ENCODE data around the gene HOXD9. TPM values are rescaled to one million over a fixed set of nuclear protein-coding genes. Genes with fewer than 3 reads are reported as not detected.
A peak's percentile ranks its signal among the peaks of the same experiment; 100 is the strongest.

The HOXD9 gene
- total and polyA plus RNA-seq, 2 of the 8 experiments (the other 6 are each of a cell fraction or from before 2014, with no cell fraction given): not detected

GRCh38 chr2:176106581-176107539, 15.7 kb upstream of the HOXD9 start, which contains the start of gene HOXD11 (continued):
- TF ChIP-seq SUZ12 (IDR thresholded peaks at IDR 0.05; ENCODE audit: low read length): peak; percentile 95
- TF ChIP-seq RNF2 (IDR thresholded peaks at IDR 0.05; ENCODE audit: borderline replicate concordance, low read depth, low read length, missing control alignments, poor library complexity, severe bottlenecking): peak; percentile 51
- TF ChIP-seq RBBP5 (IDR thresholded peaks at IDR 0.05; ENCODE audit: borderline replicate concordance, low read depth, low read length): no peak
- TF ChIP-seq EZH2 (IDR thresholded peaks at IDR 0.05; ENCODE audit: low read depth, low read length, severe bottlenecking): peak; percentile 83
- no peak for TF ChIP-seq BACH1 (IDR thresholded peaks at IDR 0.05; ENCODE audit: low read length)
- no peak for TF ChIP-seq SRF (IDR thresholded peaks at IDR 0.05; ENCODE audit: low read depth, low read length)
- no peak for TF ChIP-seq POLR2A (IDR thresholded peaks at IDR 0.05; ENCODE audit: control extremely low read depth in 1 of 2, low read depth in 2 of 2, low read length in 2 of 2)
- TF ChIP-seq SIX5 (IDR thresholded peaks at IDR 0.05; ENCODE audit: low read depth, low read length): no peak
- TF ChIP-seq HDAC6 (IDR thresholded peaks at IDR 0.05; ENCODE audit: low read depth, low read length): no peak
- no peak for TF ChIP-seq CTCF (IDR thresholded peaks at IDR 0.05; ENCODE audit: control extremely low read depth in 1 of 3, insufficient read depth in 1 of 3, low read depth in 1 of 3, low read length in 3 of 3)
- no peak for TF ChIP-seq BRCA1 (IDR thresholded peaks at IDR 0.05; ENCODE audit: low read depth, low read length)
- no peak for TF ChIP-seq ATF2 (IDR thresholded peaks at IDR 0.05; ENCODE audit: low read length)
- TF ChIP-seq ASH2L (IDR thresholded peaks at IDR 0.05; ENCODE audit: low read length): peak; percentile 84
- peak; percentile 89 for TF ChIP-seq CTBP2 (IDR thresholded peaks at IDR 0.05; ENCODE audit: borderline replicate concordance, insufficient read depth, insufficient read length, low read length)
- TF ChIP-seq TEAD4 (IDR thresholded peaks at IDR 0.05; ENCODE audit: low read depth, low read length): no peak
- TF ChIP-seq JUN (IDR thresholded peaks at IDR 0.05; ENCODE audit: low read depth, low read length): no peak
- peak; percentile 69; the same call in 1 of the 2 replicates for TF ChIP-seq CBX8 (IDR thresholded peaks at IDR 0.05; ENCODE audit: borderline replicate concordance, low read depth, low read length)
- TF ChIP-seq KDM1A (IDR thresholded peaks at IDR 0.05; ENCODE audit: borderline replicate concordance, low read length): no peak; the same call in 1 of the 2 replicates
- TF ChIP-seq KDM5A (IDR thresholded peaks at IDR 0.05; ENCODE audit: low read length): no peak
